GM06990 (cell line): Measurements from ENCODE around the gene NAA80.

Experiments used
- DNase-seq: peaks from one replicate; pipeline ENCODE4 v3.0.0-alpha.2; 2011; ENCODE audit not compliant: insufficient read length; ENCODE audit errors: extremely low read depth
- H3K27me3 ChIP-seq: replicated peaks from 2 replicates; pipeline ENCODE4 v1.6.0; 2011; ENCODE audit warnings: low read length; ENCODE audit not compliant: control insufficient read depth, insufficient read depth
- H3K36me3 ChIP-seq: 2 replicates; pipeline ENCODE4 v1.5.1; 2011; ENCODE audit warnings: low read length; ENCODE audit not compliant: control insufficient read depth, insufficient read depth
- H3K4me3 ChIP-seq: replicated peaks from 2 replicates; pipeline ENCODE4 v1.5.1; 2011; ENCODE audit warnings: low read depth, mild to moderate bottlenecking, control low read depth, low read length
- CTCF ChIP-seq: IDR thresholded peaks from 2 replicates; pipeline ENCODE4 v1.5.1; 2011; ENCODE audit warnings: low read length, control low read depth, mild to moderate bottlenecking, inconsistent platforms; ENCODE audit not compliant: insufficient read depth, poor library complexity, severe bottlenecking

Gene NAA80

GRCh38 chr3:50276762-50277101 lies 22.5 kb downstream of the NAA80 start:
- DNase-seq = no peak
- TF ChIP-seq CTCF = no peak
- Histone ChIP-seq H3K36me3 (no peaks in the 10 kb centered on the region), H3K27me3 (no peaks in the 10 kb centered on the region; the same call in 1 of the 2 replicates), H3K4me3 (no peak overlapping the region)

- DNase-seq = no peak
- Histone ChIP-seq H3K4me3 (no peak overlapping the region), H3K36me3 (no peaks in the 10 kb centered on the region), H3K27me3 (no peaks in the 10 kb centered on the region; the same call in 1 of the 2 replicates)
- no peak for TF ChIP-seq CTCF
These were observed 23.0 kb downstream of the NAA80 start for GRCh38 chr3:50275996-50276761.

GRCh38 chr3:50275141-50275995 lies 23.8 kb downstream of the NAA80 start:
- Histone ChIP-seq H3K36me3 (no peaks in the 10 kb centered on the region), H3K27me3 (no peaks in the 10 kb centered on the region; the same call in 1 of the 2 replicates), H3K4me3 (no peak overlapping the region)
- no peak for TF ChIP-seq CTCF
- no peak for DNase-seq

GRCh38 chr3:50274371-50275104 lies 24.7 kb downstream of the NAA80 start:
- peak; percentile 55 for DNase-seq
- peak; percentile 86 for TF ChIP-seq CTCF
- Histone ChIP-seq H3K4me3 (no peak overlapping the region), H3K27me3 (no peaks in the 10 kb centered on the region; the same call in 1 of the 2 replicates), H3K36me3 (no peaks in the 10 kb centered on the region)

- no peak overlapping the region for H3K4me3 ChIP-seq
- TF ChIP-seq CTCF = no peak
- no peak for DNase-seq
- H3K27me3 ChIP-seq = no peaks in the 10 kb centered on the region; the same call in 1 of the 2 replicates
- no peaks in the 10 kb centered on the region for H3K36me3 ChIP-seq
These were observed 25.5 kb downstream of the NAA80 start for GRCh38 chr3:50273689-50274065.
